H1 (cell line): ENCODE data around the gene C5AR1. TPM values are rescaled to one million over a fixed set of nuclear protein-coding genes. Genes with fewer than 3 reads are reported as not detected.

ENCODE experiments used
- CTCF ChIA-PET: fragments of 300-600 bp; sonication (Branson Sonifier 250); formaldehyde crosslinking; loops from one replicate; lab custom pipeline; 2021; ENCODE audit not compliant: partially characterized antibody; lab: Charles Lee
- POLR2A ChIA-PET: fragments of 300-600 bp; sonication (Branson Sonifier 250); formaldehyde crosslinking; loops from one replicate; lab custom pipeline; 2021; ENCODE audit warnings: inconsistent platforms; ENCODE audit not compliant: partially characterized antibody; lab: Charles Lee
- DNase-seq, 2 experiments: peaks; one replicate each; pipeline versions ENCODE4 v3.0.0 to v3.0.0-alpha.2; 2010 to 2022; ENCODE audit warnings: low spot score in 2 of 2, low read depth in 1 of 2, mixed read lengths in 1 of 2
- FAIRE-seq: peaks from 2 replicates; lab custom pipeline; 2011; peaks lifted over from hg19 to GRCh38; lab: Jason Lieb, UNC
- H2AFZ ChIP-seq: 2 replicates; pipeline ENCODE4 v1.8.1; 2012; ENCODE audit warnings: low read length, inconsistent platforms
- H2AK5ac ChIP-seq: 2 replicates; pipeline ENCODE4 v1.6.1; 2013; ENCODE audit warnings: low read depth, low read length
- H2BK120ac ChIP-seq: replicated peaks from 2 replicates; pipeline ENCODE3; 2013; ENCODE audit warnings: low read depth, low read length, inconsistent platforms
- H2BK12ac ChIP-seq: 2 replicates; pipeline ENCODE4 v1.6.1; 2013; ENCODE audit warnings: low read depth, low read length
- H2BK15ac ChIP-seq: 2 replicates; pipeline ENCODE4 v1.6.1; 2013; ENCODE audit warnings: low read length
- H2BK20ac ChIP-seq: 2 replicates; pipeline ENCODE4 v1.6.1; 2013; ENCODE audit warnings: low read length
- H2BK5ac ChIP-seq: 2 replicates; pipeline ENCODE4 v1.6.1; 2013; ENCODE audit warnings: low read depth, low read length
- H3K14ac ChIP-seq: 2 replicates; pipeline ENCODE4 v1.6.1; 2013; ENCODE audit warnings: inconsistent platforms; ENCODE audit not compliant: insufficient read length
- H3K18ac ChIP-seq: 2 replicates; pipeline ENCODE4 v1.6.1; 2013; ENCODE audit warnings: low read length; ENCODE audit errors: extremely low read depth
- H3K23ac ChIP-seq: 2 replicates; pipeline ENCODE4 v1.6.1; 2013; ENCODE audit warnings: inconsistent platforms; ENCODE audit not compliant: insufficient read length
- H3K23me2 ChIP-seq: 2 replicates; pipeline ENCODE4 v1.6.1; 2013; ENCODE audit warnings: low read depth, low read length
- H3K27ac ChIP-seq: 2 replicates; pipeline ENCODE4 v1.6.1; 2011; ENCODE audit warnings: low read depth, low read length, inconsistent platforms
- H3K27me3 ChIP-seq, 4 experiments: replicated peaks in 1 of 4; 1 replicate in 1 of 4; 2 replicates in 3 of 4; pipeline versions ENCODE4 v1.6.1 to v1.8.1; 2011 to 2013; ENCODE audit warnings: low read length in 3 of 4, mild to moderate bottlenecking in 3 of 4, inconsistent platforms in 2 of 4, mixed read lengths in 2 of 4, moderate library complexity in 1 of 4; ENCODE audit not compliant: control insufficient read depth in 3 of 4, insufficient read depth in 3 of 4; ENCODE audit errors: extremely low read depth in 1 of 4
- H3K36me3 ChIP-seq, 4 experiments: 2 replicates each; pipeline versions ENCODE4 v1.6.1 to v1.8.1; 2011 to 2013; ENCODE audit warnings: mild to moderate bottlenecking in 4 of 4, low read length in 3 of 4, moderate library complexity in 2 of 4, control low read depth in 1 of 4, inconsistent platforms in 1 of 4; ENCODE audit not compliant: insufficient read depth in 4 of 4, control insufficient read depth in 2 of 4
- H3K4ac ChIP-seq: replicated peaks from 2 replicates; pipeline ENCODE3; 2013; ENCODE audit warnings: low read length, low read depth, mixed read lengths, inconsistent platforms; ENCODE audit not compliant: insufficient read length
- H3K4me1 ChIP-seq, 4 experiments: replicated peaks in 1 of 4; 1 replicate in 1 of 4; 2 replicates in 3 of 4; pipeline versions ENCODE4 v1.6.1 to v1.8.1; 2011 to 2013; ENCODE audit warnings: low read length in 3 of 4, inconsistent platforms in 2 of 4, mixed read lengths in 1 of 4; ENCODE audit not compliant: insufficient read depth in 4 of 4, control insufficient read depth in 3 of 4
- H3K4me2 ChIP-seq, 2 experiments: 2 replicates each; pipeline versions ENCODE4 v1.6.1 to v1.8.1; 2011 to 2013; ENCODE audit warnings: low read depth in 2 of 2, low read length in 2 of 2, control low read depth in 1 of 2, inconsistent platforms in 1 of 2, mild to moderate bottlenecking in 1 of 2; ENCODE audit not compliant: insufficient read depth in 1 of 2
- H3K4me3 ChIP-seq, 4 experiments: fragments of 200-600, 300-600 bp in 1 of 4; sonication (generic), shearing (Covaris generic), sonication (Bioruptor Twin) in 1 of 4; 2 replicates each; pipeline versions ENCODE4 v1.5.1 to v1.8.1; 2011 to 2016; ENCODE audit warnings: low read length in 4 of 4, low read depth in 3 of 4, control low read depth in 2 of 4, inconsistent platforms in 2 of 4, mild to moderate bottlenecking in 2 of 4, mixed read lengths in 1 of 4, moderate library complexity in 1 of 4; ENCODE audit not compliant: insufficient read depth in 2 of 4; ENCODE audit errors: extremely low read depth in 1 of 4
- H3K56ac ChIP-seq: replicated peaks from 2 replicates; pipeline ENCODE3; 2013; ENCODE audit warnings: low read depth, mild to moderate bottlenecking, mixed read lengths, low read length, inconsistent platforms; ENCODE audit not compliant: insufficient read length
- H3K79me1 ChIP-seq: 2 replicates; pipeline ENCODE4 v1.6.1; 2013; ENCODE audit warnings: low read depth, low read length, control low read depth
- H3K79me2 ChIP-seq, 2 experiments: 2 replicates each; pipeline versions ENCODE4 v1.6.1 to v1.8.1; 2012 to 2013; ENCODE audit warnings: low read length in 2 of 2, mild to moderate bottlenecking in 2 of 2, inconsistent platforms in 1 of 2; ENCODE audit not compliant: insufficient read depth in 2 of 2, control insufficient read depth in 1 of 2
- H3K9ac ChIP-seq, 4 experiments: replicated peaks in 1 of 4; 1 replicate in 1 of 4; 2 replicates in 3 of 4; pipeline versions ENCODE4 v1.6.1 to v1.8.1; 2011 to 2013; ENCODE audit warnings: low read depth in 3 of 4, low read length in 3 of 4, control low read depth in 2 of 4, mild to moderate bottlenecking in 2 of 4, moderate library complexity in 2 of 4, inconsistent platforms in 1 of 4; ENCODE audit errors: extremely low read depth in 1 of 4
- H3K9me3 ChIP-seq, 2 experiments: 2 replicates each; pipeline versions ENCODE4 v1.6.1 to v1.8.1; 2012 to 2013; ENCODE audit warnings: mild to moderate bottlenecking in 2 of 2, moderate library complexity in 2 of 2, control low read depth in 1 of 2, inconsistent platforms in 1 of 2, low read depth in 1 of 2, low read length in 1 of 2, mixed read lengths in 1 of 2; ENCODE audit not compliant: insufficient read depth in 2 of 2
- H4K20me1 ChIP-seq, 2 experiments: replicated peaks in 1 of 2; 2 replicates each; pipeline versions ENCODE3 to v1.8.1; 2011 to 2013; ENCODE audit warnings: inconsistent platforms in 2 of 2, low read length in 2 of 2, mild to moderate bottlenecking in 1 of 2; ENCODE audit not compliant: insufficient read depth in 2 of 2, control insufficient read depth in 1 of 2
- H4K5ac ChIP-seq: 2 replicates; pipeline ENCODE4 v1.6.1; 2013; ENCODE audit warnings: low read length, low read depth, mixed read lengths, inconsistent platforms; ENCODE audit not compliant: insufficient read length
- H4K8ac ChIP-seq: 2 replicates; pipeline ENCODE4 v1.8.0; 2013; ENCODE audit warnings: mild to moderate bottlenecking, moderate library complexity, low read length, inconsistent platforms; ENCODE audit not compliant: insufficient read depth; ENCODE audit errors: extremely low read depth
- H4K91ac ChIP-seq: replicated peaks from 2 replicates; pipeline ENCODE3; 2013; ENCODE audit warnings: low read length, mixed read lengths, inconsistent platforms; ENCODE audit not compliant: insufficient read length
- JUN ChIP-seq: IDR thresholded peaks from 2 replicates; pipeline ENCODE4 v1.6.1; 2011; ENCODE audit warnings: low read depth, mild to moderate bottlenecking, improper control_type of control experiment, low read length
- JUND ChIP-seq: IDR thresholded peaks from 2 replicates; pipeline ENCODE4 v1.6.1; 2011; ENCODE audit warnings: mild to moderate bottlenecking, improper control_type of control experiment, low read length
- SAP30 ChIP-seq: fragments of 300-600 bp; sonication (generic); IDR thresholded peaks from 2 replicates; pipeline ENCODE4 v1.7.1; 2012; ENCODE audit warnings: low read length, moderate library complexity, mild to moderate bottlenecking, inconsistent platforms; ENCODE audit not compliant: insufficient read depth, insufficient replicate concordance
- SIX5 ChIP-seq: IDR thresholded peaks from 2 replicates; pipeline ENCODE4 v1.6.1; 2011; ENCODE audit warnings: mild to moderate bottlenecking, low read depth, low read length
- SP1 ChIP-seq: IDR thresholded peaks from 2 replicates; pipeline ENCODE4 v1.6.1; 2011; ENCODE audit warnings: low read depth, low read length
- SP4 ChIP-seq: IDR thresholded peaks from 2 replicates; pipeline ENCODE4 v1.6.1; 2012; ENCODE audit warnings: low read length, inconsistent platforms
- SUZ12 ChIP-seq: fragments of 200-600 bp; sonication (generic); IDR thresholded peaks from 2 replicates; pipeline ENCODE4 v1.6.1; 2012; ENCODE audit warnings: mild to moderate bottlenecking, inconsistent platforms, low read length, moderate library complexity, mixed read lengths
- TAF1 ChIP-seq: IDR thresholded peaks from 2 replicates; pipeline ENCODE4 v1.6.1; 2011; ENCODE audit warnings: mild to moderate bottlenecking, low read depth, low read length
- TEAD4 ChIP-seq: IDR thresholded peaks from 2 replicates; pipeline ENCODE4 v1.6.1; 2012; ENCODE audit warnings: low read depth, low read length, inconsistent platforms, mixed read lengths
- WGBS, 2 experiments: shearing (Covaris generic) in 1 of 2; methylation state at CpG; one replicate each; pipeline versions ENCODE4 v1.1.6 to v1.1.7; 2013 to 2015; ENCODE audit warnings: low lambda C conversion rate in 2 of 2, mixed read lengths in 2 of 2, inconsistent platforms in 1 of 2, low coverage in 1 of 2, missing lambda C conversion rate in 1 of 2; ENCODE audit not compliant: insufficient replicate concordance in 2 of 2, insufficient coverage in 1 of 2, insufficient read length in 1 of 2; ENCODE audit errors: extremely low coverage in 1 of 2, missing lambda C conversion rate in 1 of 2; 5-methylcytosine and 5-hydroxymethylcytosine counted together
- polyA plus RNA-seq, 7 experiments: library from polyadenylated mRNA; depleted of rRNA in 3 of 7; stranded (reverse) in 5 of 7; unstranded in 2 of 7; fragments of >200 nt in 5 of 7; fragments of 200-250 nt in 2 of 7; gene quantifications; 1 replicate in 5 of 7; 2 replicates in 1 of 7; 4 replicates in 1 of 7; pipeline versions ENCODE4 v1.2.1 to v1.2.3, GENCODE V29; 2011 to 2013; ENCODE audit warnings: missing spikeins in 2 of 7, mixed read lengths in 2 of 7
- total RNA-seq: library from RNA; stranded (reverse); fragmentation: NEBNext Ultra II Directional; extraction: Animal tissue kit (Norgen Biotek cat#: 25700); gene quantifications from 2 replicates; pipeline ENCODE4 v1.2.1, GENCODE V29; 2021
- TF ChIP-seq, protein P1 (sequence below): IDR thresholded peaks from 2 replicates; pipeline ENCODE4 v1.6.1; 2012; ENCODE audit warnings: inconsistent platforms

C5AR1 gene
- total and polyA plus RNA-seq, 2 of the 8 experiments (the other 6 are each of a cell fraction or from before 2014, with no cell fraction given), result 0.20 TPM; not detected in 1

DNA sequence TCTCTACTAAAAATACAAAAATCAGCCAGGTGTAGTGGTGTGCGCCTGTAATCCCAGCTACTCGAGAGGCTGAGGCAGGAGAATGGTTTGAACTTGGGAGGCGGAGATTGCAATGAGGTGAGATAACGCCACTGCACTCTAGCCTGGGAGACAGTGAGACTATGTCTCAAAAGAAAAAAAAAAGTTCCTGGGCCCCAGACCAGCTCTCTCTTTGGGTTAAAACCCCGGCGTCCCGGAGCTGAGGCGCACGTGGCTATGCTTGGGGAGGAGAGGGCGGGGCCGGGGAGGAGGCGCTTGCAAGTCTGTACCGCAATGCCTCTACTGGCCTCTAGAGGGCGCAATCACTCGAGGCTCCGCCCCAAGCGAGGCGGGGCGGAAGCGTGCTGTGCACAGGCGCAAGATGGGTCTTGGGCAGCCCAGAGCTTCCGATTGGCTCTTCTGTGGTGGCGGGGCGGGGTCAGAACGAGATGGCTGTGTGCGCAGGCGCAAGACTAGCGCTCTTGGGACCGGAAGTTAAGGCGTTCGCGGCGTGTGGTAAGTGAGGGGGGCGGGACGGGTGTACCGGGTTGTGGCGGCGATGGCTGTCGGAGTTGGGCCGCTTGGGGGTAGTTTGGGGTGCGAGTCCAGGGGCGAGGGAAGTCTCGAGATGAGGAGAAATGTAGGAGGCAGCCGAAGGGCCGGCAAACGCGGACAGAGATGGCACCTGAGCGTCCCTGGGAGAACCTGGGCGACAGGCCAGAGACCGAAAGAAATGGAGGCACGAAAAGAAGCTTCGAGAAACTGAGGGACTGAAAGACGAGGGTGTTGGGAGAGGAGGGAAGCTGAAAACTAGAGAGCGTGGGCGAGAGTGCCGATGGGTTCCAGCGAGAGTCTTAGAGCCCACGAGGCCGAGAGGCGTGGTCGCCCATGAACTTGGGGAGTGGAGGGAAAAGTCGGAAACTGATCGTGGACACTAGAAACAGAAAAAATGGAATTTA is 39.4 kb downstream of the C5AR1 start, which contains the start of gene DHX34:
Gene DHX34, plus strand, starts transcription at position 497 of the 977 bp plus-strand sequence. CDS start 3,716 bp downstream, outside the sequence.
- Histone ChIP-seq H2BK5ac (0 out of 2 replicates have a peak within 1 kb of the TSS, but pooled peaks have one; percentile 35), H2BK20ac (no peak within 1 kb of the TSS), H4K5ac (peak within 1 kb of the TSS; percentile 57), H3K79me1 (peaks cover 9% of the 10 kb centered on the region), H2BK120ac (no peak within 1 kb of the TSS), H3K79me2 (peaks cover 0 to 30% of the 10 kb centered on the region in 2 experiments; a peak in 3 of 4 replicates), H3K18ac (peak within 1 kb of the TSS; percentile 43; the same call in 1 of the 2 replicates), H3K14ac (no peak within 1 kb of the TSS), H3K27me3 (peaks cover 0 to 3% (median 0%) of the 10 kb centered on the region in 4 experiments; a peak in 2 of 7 replicates), H3K4me1 (peaks cover 0 to 7% (median 2%) of the 10 kb centered on the region in 4 experiments; a peak in 4 of 7 replicates), H3K23ac (no peak within 1 kb of the TSS), H2BK12ac (peak within 1 kb of the TSS; percentile 50; the same call in 1 of the 2 replicates), H4K20me1 (peaks cover 0 to 2% of the 10 kb centered on the region in 2 experiments), H4K8ac (peak within 1 kb of the TSS; percentile 53; the same call in 1 of the 2 replicates), H3K9me3 (no peaks in the 10 kb centered on the region), H3K4me2 (peak within 1 kb of the TSS; percentile 92), H3K36me3 (peaks cover 9 to 16% (median 13%) of the 10 kb centered on the region in 4 experiments; a peak in 7 of 8 replicates), H4K91ac (peak within 1 kb of the TSS; percentile 15), H3K56ac (peak within 1 kb of the TSS; percentile 66), H3K9ac (peak within 1 kb of the TSS; percentile 73 to 79 (median 78)), H2AK5ac (no peak within 1 kb of the TSS), H3K4me3 (peak within 1 kb of the TSS; percentile 71 to 95 (median 86)), H2BK15ac (no peak within 1 kb of the TSS; the same call in 1 of the 2 replicates), H3K4ac (peak within 1 kb of the TSS; percentile 63), H2AFZ (no peak within 1 kb of the TSS), H3K23me2 (peaks cover 8% of the 10 kb centered on the region), H3K27ac (0 out of 2 replicates have a peak within 1 kb of the TSS, but pooled peaks have one; percentile 25)
- 6% methylated on average over 56 of the region's 63 CpGs; no CpG with 5 or more reads in 1 of the 2 experiments for WGBS, 2 experiments
- CTCF ChIA-PET, result interaction anchor here (0.6 to 3.0 kb wide), 32 partner anchors 8 to 264 kb away, joined by 3 to 19 read pairs (median 4); partner anchors contain the start of genes C5AR1 and C5AR2
- no peak for FAIRE-seq
- peak; percentile 99 to 100 for DNase-seq
- POLR2A ChIA-PET, result interaction anchor here (0.6 to 2.0 kb wide), 19 partner anchors 9 to 236 kb away, joined by 3 to 8 read pairs (median 4); partner anchors contain the start of genes SAE1 and ZC3H4
- no peak for TF ChIP-seq JUN
- TF ChIP-seq TEAD4, result peak; percentile 42; the same call in 1 of the 2 replicates
- TF ChIP-seq SAP30, result peak; percentile 34
- TF ChIP-seq SP1, result peak; percentile 88
- peak; percentile 55; the same call in 1 of the 2 replicates for TF ChIP-seq TAF1
- TF ChIP-seq, protein P1, sequence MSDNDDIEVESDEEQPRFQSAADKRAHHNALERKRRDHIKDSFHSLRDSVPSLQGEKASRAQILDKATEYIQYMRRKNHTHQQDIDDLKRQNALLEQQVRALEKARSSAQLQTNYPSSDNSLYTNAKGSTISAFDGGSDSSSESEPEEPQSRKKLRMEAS, result peak; percentile 91
- TF ChIP-seq SP4, result peak; percentile 95
- 0 out of 2 replicates have a peak, but pooled peaks have one; percentile 51 for TF ChIP-seq JUND
- TF ChIP-seq SIX5, result no peak
- no peak for TF ChIP-seq SUZ12
